Measurements from ENCODE around the gene CPB2.

GRCh38 chr13:46140044-46140443 is 35.2 kb upstream of the CPB2 start:
- TF ChIP-seq CTCF (IDR thresholded peaks at IDR 0.05) (no peak), POLR2A (IDR thresholded peaks at IDR 0.05) (no peak)
